Colonic mucosa (tissue), 4 donors: ENCODE results near the gene ZBP1. TPM values are rescaled to one million over a fixed set of nuclear protein-coding genes. Genes with fewer than 3 reads are reported as not detected.

Experiments
- DNase-seq: peaks from one replicate; pipeline ENCODE4 v3.0.0-alpha.2; 2020
- H3K27ac ChIP-seq: fragments of 200-600 bp; one replicate; pipeline ENCODE4 v1.8.0; 2021
- H3K27me3 ChIP-seq: fragments of 200-600 bp; one replicate; pipeline ENCODE4 v1.8.0; 2021
- H3K36me3 ChIP-seq: fragments of 200-600 bp; one replicate; pipeline ENCODE4 v1.8.0; 2021
- H3K4me1 ChIP-seq: fragments of 200-600 bp; one replicate; pipeline ENCODE4 v1.8.0; 2021; ENCODE audit warnings: mild to moderate bottlenecking
- H3K4me3 ChIP-seq: fragments of 200-600 bp; one replicate; pipeline ENCODE4 v1.8.0; 2021
- H3K9ac ChIP-seq, 2 donors: one replicate each; pipeline ENCODE4 v1.7.0; 2013; ENCODE audit warnings: control low read depth in 2 of 2, low read depth in 2 of 2, low read length in 2 of 2
- H3K9me3 ChIP-seq: fragments of 200-600 bp; one replicate; pipeline ENCODE4 v1.8.0; 2021
- intact Hi-C: fragments of 100-400 bp; cut with DNase I; formaldehyde crosslinking; loops from one replicate; pipeline ENCODE4 v1.14.1; 2022
- total RNA-seq, 2 donors: library from RNA; stranded (reverse); fragmentation: NEBNext Ultra II Directional in 1 of 2; extraction: Animal tissue kit (Norgen Biotek cat#: 25700) in 1 of 2; gene quantifications; one replicate each; pipeline ENCODE4 v1.2.1, GENCODE V29; 2021
- TF ChIP-seq, protein P1 (sequence below): fragments of 200-600 bp; IDR thresholded peaks from one replicate; pipeline ENCODE4 v1.8.0; 2022; ENCODE audit warnings: antibody characterized with exemption, mild to moderate bottlenecking
- donor health status: healthy.
- donor health status: DM: no; HTN: no; CAD: no.
- donor health status: DM: no; HTN: no; CAD: no.

ZBP1 gene
- total RNA-seq, 2 donors from 2014 or later = 2.7 to 3.4 TPM

DNA sequence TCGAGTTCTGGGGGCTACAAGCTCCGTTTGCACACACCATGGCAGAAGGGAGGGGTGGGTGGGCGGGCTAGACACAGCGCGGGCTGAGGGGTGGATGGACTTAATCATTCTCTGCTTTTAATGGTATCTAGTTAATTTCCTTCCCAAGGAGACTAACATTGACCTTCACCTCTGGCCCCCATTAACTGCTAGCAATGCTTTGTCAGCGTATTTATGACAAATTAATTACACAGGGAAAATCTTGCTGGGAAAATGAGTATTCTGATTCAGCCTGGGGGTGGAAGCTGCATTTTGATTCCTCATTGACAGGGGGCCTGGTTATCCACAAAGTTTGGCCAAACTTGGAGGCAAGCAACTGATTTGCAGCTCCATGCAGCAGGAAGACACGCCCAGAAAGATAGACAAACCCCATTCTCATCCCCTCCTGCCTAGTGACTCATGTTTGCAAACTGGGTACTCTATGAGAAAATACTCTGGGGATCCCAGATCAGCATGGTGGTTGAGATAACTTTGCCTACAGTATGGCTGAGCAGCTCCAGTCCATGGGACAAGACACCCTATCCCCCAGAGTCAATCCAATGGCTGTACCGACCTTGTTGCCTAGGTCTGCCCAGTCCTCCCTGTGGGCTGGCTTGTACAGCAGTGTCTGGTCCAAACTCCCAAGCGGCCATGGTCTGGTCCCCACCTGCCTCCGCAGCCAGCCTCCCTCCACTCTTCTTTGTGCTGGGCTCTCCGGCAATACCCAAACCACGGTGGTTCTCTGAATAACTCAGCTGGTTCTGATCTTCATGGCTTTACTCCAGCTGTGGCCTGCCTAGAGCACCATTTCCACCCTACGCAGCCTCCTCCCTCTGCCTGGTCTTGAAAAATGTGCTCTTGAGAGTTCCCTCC, 19.7 kb downstream of the ZBP1 start:
- H3K36me3 ChIP-seq = no peaks in the 10 kb centered on the region
- no peak for DNase-seq
- H3K27ac ChIP-seq = no peak overlapping the region
- intact Hi-C loops = no loop called here
- H3K9me3 ChIP-seq = no peaks in the 10 kb centered on the region
- no peak overlapping the region for H3K4me3 ChIP-seq
- TF ChIP-seq, protein P1, sequence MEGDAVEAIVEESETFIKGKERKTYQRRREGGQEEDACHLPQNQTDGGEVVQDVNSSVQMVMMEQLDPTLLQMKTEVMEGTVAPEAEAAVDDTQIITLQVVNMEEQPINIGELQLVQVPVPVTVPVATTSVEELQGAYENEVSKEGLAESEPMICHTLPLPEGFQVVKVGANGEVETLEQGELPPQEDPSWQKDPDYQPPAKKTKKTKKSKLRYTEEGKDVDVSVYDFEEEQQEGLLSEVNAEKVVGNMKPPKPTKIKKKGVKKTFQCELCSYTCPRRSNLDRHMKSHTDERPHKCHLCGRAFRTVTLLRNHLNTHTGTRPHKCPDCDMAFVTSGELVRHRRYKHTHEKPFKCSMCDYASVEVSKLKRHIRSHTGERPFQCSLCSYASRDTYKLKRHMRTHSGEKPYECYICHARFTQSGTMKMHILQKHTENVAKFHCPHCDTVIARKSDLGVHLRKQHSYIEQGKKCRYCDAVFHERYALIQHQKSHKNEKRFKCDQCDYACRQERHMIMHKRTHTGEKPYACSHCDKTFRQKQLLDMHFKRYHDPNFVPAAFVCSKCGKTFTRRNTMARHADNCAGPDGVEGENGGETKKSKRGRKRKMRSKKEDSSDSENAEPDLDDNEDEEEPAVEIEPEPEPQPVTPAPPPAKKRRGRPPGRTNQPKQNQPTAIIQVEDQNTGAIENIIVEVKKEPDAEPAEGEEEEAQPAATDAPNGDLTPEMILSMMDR = no peak
- H3K4me1 ChIP-seq = no peaks in the 10 kb centered on the region
- no peaks in the 10 kb centered on the region for H3K27me3 ChIP-seq
- no peak overlapping the region for H3K9ac ChIP-seq

DNA sequence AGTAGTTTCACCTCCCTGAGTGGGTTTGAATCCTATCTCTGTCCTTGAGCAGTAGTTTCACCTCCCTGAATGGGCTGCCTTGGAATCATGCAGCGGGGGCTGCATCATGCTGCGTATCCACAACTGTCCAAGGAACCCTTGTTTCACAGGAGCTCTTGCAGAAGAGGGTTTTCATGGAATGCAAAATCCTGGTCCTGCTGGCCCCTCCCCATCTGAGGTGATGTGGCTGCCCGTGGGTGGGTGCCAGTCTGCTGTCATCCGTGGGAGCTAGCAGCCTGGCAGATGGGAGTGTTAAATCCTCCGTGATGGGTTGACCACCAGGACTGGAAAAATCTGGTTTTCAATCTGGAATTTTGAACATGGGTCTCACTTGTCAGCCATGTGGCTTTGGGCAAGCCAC, 21.7 kb downstream of the ZBP1 start:
- Histone ChIP-seq H3K4me1 (peaks cover 4% of the 10 kb centered on the region), H3K4me3 (no peak overlapping the region), H3K27me3 (no peaks in the 10 kb centered on the region), H3K9me3 (no peaks in the 10 kb centered on the region), H3K9ac (no peak overlapping the region), H3K36me3 (no peaks in the 10 kb centered on the region), H3K27ac (no peak overlapping the region)
- intact Hi-C loops = loop anchor here (10.0 kb wide), 2 partner anchors 224 to 576 kb away; no protein-coding TSS in a partner anchor
- DNase-seq = no peak
- TF ChIP-seq, protein P1 = no peak

DNA sequence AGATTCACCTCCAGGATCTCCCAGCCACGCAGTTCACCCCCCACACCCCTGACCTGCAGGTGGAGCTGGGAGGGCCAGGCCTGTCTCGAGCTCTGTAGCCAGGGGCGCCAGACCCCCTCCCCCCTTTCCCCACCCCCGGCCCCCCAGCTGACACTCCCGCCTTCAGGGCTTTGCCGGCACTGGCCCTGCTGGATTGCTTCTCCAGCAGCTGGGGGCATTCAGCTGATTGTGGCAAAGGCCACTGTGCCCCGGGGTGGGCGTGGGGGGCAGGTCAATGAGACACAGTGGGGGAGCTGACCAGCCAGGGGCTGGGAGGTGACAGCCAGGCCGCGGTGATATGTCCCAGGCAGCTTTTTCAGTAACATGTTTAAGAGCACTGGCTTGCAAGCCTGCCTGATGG, 22.2 kb downstream of the ZBP1 start:
- Histone ChIP-seq H3K9me3 (no peaks in the 10 kb centered on the region), H3K4me3 (no peak overlapping the region), H3K27ac (no peak overlapping the region), H3K27me3 (no peaks in the 10 kb centered on the region), H3K4me1 (peaks cover 4% of the 10 kb centered on the region), H3K9ac (no peak overlapping the region), H3K36me3 (no peaks in the 10 kb centered on the region)
- TF ChIP-seq, protein P1 = no peak
- intact Hi-C loops = loop anchor here (10.0 kb wide), 2 partner anchors 223 to 577 kb away; no protein-coding TSS in a partner anchor
- no peak for DNase-seq

DNA sequence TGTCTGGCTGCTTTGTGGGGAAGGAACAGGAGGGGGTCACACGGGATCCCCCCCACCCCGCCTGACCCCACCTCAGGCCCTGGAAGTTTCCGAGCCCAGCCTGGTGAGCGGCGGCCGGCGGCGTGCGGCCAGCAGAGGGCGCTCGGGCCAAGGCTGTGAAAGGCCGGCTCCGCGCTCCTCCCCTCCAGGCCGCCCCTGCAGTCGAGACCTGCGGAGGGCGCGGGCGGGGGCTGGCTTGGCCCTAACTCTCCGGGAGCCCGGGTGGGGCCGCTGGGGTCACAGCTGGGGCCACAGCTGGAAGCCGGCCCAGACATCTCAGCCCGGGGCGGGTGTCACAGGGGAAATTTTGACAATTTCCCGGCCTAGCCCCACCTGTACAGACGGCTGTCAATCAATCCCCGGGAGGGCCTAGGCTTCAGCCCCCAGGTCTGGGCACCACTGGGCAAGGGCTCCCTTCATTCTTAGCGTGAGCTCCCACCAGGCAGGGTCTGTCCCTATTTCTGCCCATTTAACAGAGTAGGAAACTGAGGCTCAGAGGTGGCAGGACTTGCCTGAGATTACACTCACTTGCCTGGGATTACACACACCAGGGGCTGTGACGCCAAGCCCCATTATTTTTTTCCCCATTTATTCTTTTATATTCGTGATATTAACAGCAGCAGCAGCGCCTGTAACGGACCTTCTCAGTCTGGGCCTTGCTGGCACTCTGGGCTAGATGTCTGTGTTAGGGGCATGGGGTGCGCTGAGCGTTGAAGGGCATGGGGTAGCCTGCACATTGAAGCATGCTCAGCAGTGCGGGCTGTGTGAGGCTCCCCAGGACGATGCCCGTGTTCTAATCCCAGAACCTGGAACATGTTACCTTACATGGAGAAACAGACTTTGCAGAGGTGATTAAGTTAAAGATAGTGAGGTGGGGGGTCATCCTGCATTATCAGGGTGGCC, 23.0 kb downstream of the ZBP1 start:
- Histone ChIP-seq H3K9ac (no peak overlapping the region), H3K9me3 (no peaks in the 10 kb centered on the region), H3K27ac (no peak overlapping the region), H3K36me3 (no peaks in the 10 kb centered on the region), H3K27me3 (no peaks in the 10 kb centered on the region), H3K4me3 (peak overlapping the region; percentile 6), H3K4me1 (peaks cover 4% of the 10 kb centered on the region)
- intact Hi-C loops = loop anchor here (2.0 to 10.0 kb wide), 3 partner anchors 222 to 612 kb away; no protein-coding TSS in a partner anchor
- peak; percentile 78 for DNase-seq
- TF ChIP-seq, protein P1 = peak; percentile 98

DNA sequence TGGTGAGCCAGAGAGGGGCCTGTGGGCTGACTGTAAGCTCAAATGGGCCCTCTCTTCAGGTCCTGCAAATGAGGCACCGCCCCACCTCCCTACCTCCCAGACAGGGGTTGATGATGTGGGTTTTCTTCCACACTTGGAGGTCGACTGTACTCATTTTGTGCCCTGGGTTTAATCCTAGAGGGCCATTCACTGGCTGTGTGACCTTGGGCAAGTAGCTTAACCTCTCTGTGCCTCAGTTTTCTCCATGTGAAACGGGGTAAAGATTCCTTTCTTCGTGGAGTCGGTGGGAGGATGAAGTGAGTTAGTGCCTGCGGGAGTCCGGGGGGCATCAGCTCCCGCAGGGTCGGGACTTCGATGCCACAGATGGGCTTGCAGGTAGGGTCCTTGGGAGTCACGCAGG, 23.9 kb downstream of the ZBP1 start:
- no peak overlapping the region for H3K27ac ChIP-seq
- no peaks in the 10 kb centered on the region for H3K9me3 ChIP-seq
- no peak for DNase-seq
- no peaks in the 10 kb centered on the region for H3K36me3 ChIP-seq
- TF ChIP-seq, protein P1 = no peak
- intact Hi-C loops = loop anchor here (2.0 to 10.0 kb wide), 3 partner anchors 222 to 612 kb away; no protein-coding TSS in a partner anchor
- H3K4me3 ChIP-seq = no peak overlapping the region
- H3K4me1 ChIP-seq = peaks cover 4% of the 10 kb centered on the region
- H3K9ac ChIP-seq = no peak overlapping the region
- H3K27me3 ChIP-seq = no peaks in the 10 kb centered on the region
